ENCODE results near the gene CFDP1. TPM values are rescaled to one million over a fixed set of nuclear protein-coding genes. Genes with fewer than 3 reads are reported as not detected.

The CFDP1 gene
- total and polyA plus RNA-seq, 2 donors (not counting 1 experiment from before 2014, with no cell fraction given), result 47.9 to 80.0 TPM

DNA sequence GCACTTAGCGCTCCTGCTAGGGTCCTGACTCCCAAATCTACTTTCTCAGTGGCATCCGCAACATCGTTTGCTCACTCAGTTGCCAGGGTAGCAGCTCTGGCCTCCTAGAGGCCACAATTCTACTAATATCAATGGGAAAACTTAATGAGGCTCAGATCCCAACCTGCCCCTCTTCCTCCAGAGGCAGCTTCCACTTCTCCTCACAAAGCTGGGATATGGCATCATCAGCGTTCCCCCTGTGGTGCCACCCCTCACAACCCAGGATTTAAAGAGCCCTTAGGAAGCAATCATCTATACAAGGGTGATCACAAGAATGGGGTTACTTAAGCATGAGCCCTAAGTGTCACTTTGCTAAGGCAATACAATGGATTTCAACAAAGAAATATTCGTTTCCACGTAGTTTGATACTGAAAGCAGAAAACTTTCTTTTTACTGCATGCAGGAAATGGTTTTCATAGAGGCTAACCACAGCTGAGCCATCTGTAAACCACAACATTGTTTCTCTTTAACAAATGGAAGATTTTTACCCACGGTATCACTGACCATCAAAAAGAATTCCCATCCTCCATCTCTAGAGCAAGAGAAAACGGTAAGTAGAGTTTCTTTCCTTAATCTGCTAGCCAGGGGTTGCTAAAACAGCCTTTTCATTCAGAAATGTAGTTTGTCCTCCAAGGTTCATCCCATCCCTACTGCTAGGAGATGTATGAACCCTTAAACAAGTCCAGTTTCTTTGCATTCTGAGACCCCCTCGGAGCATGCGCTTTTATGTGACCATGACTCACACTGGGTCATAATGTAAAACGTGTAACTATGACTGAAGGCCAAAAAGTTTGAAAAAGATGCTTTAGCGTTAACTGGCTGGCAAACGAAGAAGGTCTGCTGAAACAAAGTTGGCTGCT, 113.5 kb downstream of the CFDP1 start:
- TF ChIP-seq, protein P1, sequence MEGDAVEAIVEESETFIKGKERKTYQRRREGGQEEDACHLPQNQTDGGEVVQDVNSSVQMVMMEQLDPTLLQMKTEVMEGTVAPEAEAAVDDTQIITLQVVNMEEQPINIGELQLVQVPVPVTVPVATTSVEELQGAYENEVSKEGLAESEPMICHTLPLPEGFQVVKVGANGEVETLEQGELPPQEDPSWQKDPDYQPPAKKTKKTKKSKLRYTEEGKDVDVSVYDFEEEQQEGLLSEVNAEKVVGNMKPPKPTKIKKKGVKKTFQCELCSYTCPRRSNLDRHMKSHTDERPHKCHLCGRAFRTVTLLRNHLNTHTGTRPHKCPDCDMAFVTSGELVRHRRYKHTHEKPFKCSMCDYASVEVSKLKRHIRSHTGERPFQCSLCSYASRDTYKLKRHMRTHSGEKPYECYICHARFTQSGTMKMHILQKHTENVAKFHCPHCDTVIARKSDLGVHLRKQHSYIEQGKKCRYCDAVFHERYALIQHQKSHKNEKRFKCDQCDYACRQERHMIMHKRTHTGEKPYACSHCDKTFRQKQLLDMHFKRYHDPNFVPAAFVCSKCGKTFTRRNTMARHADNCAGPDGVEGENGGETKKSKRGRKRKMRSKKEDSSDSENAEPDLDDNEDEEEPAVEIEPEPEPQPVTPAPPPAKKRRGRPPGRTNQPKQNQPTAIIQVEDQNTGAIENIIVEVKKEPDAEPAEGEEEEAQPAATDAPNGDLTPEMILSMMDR (conservative IDR thresholded peaks at IDR 0.05 in 1 of 2, IDR thresholded peaks at IDR 0.05 in 1 of 2; ENCODE audit: low read depth in 1 of 2, low read length in 2 of 2), result no peak
- no peak for TF ChIP-seq EZH2 (IDR thresholded peaks at IDR 0.05; ENCODE audit: low read length, missing control alignments)
- Histone ChIP-seq H2AFZ (ENCODE audit: low read length) (peak overlapping the region; percentile 64), H3K4me1 (ENCODE audit: control insufficient read depth, extremely low read depth, insufficient read depth, low read length) (peaks cover 25% of the 10 kb centered on the region), H3K36me3 (ENCODE audit: control insufficient read depth, insufficient read depth, low read length) (no peaks in the 10 kb centered on the region), H3K27ac (ENCODE audit: insufficient read depth, low read length) (peak overlapping the region; percentile 91), H4K20me1 (ENCODE audit: control insufficient read depth, extremely low read depth, insufficient read depth, low read length) (no peaks in the 10 kb centered on the region), H3K9me3 (ENCODE audit: control insufficient read depth, insufficient read depth, low read depth, low read length) (no peaks in the 10 kb centered on the region), H3K9ac (ENCODE audit: insufficient read depth, low read length) (peak overlapping the region; percentile 43), H3K4me3 (replicated peaks in 1 of 4; ENCODE audit: control extremely low read depth in 1 of 4, insufficient read depth in 1 of 4, low read depth in 3 of 4, low read length in 4 of 4) (peak overlapping the region in 3 of 4 experiments; percentile 22 to 40 (median 39)), H3K27me3 (ENCODE audit: control insufficient read depth, insufficient read depth, low read length) (no peaks in the 10 kb centered on the region), H3K79me2 (ENCODE audit: control insufficient read depth, insufficient read depth, low read length) (no peaks in the 10 kb centered on the region), H3K4me2 (ENCODE audit: extremely low read depth, insufficient read depth, low read length) (peak overlapping the region; percentile 92)
- peak; percentile 82 to 95 for DNase-seq (ENCODE audit: low read depth in 2 of 2)

DNA sequence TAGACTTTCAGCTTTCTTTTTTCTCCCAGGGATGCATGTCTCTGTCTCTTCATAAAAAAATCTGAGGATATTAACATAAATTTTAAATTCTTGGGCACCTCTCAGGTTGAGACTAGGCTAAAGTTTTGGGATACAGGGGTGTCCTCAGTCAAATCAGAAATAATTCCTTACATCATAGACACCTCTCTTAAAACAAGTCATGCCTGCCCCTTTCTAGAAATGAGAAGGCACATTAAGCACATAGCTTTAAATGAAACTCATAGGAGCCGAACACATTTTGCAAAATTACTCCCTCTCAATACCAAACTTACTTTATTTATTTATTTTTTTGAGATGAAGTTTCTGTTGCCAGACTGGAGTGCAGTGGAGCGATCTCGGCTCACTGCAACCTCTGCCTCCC, 114.6 kb downstream of the CFDP1 start:
- no peak overlapping the region for H3K4me3 ChIP-seq (replicated peaks in 1 of 4; ENCODE audit: control extremely low read depth in 1 of 4, insufficient read depth in 1 of 4, low read depth in 3 of 4, low read length in 4 of 4)
- H3K27ac ChIP-seq (ENCODE audit: insufficient read depth, low read length), result no peak overlapping the region
- no peaks in the 10 kb centered on the region for H4K20me1 ChIP-seq (ENCODE audit: control insufficient read depth, extremely low read depth, insufficient read depth, low read length)
- no peaks in the 10 kb centered on the region for H3K79me2 ChIP-seq (ENCODE audit: control insufficient read depth, insufficient read depth, low read length)
- TF ChIP-seq EZH2 (IDR thresholded peaks at IDR 0.05; ENCODE audit: low read length, missing control alignments), result no peak
- TF ChIP-seq, protein P1 (conservative IDR thresholded peaks at IDR 0.05 in 1 of 2, IDR thresholded peaks at IDR 0.05 in 1 of 2; ENCODE audit: low read depth in 1 of 2, low read length in 2 of 2), result no peak
- no peaks in the 10 kb centered on the region for H3K9me3 ChIP-seq (ENCODE audit: control insufficient read depth, insufficient read depth, low read depth, low read length)
- H3K4me1 ChIP-seq (ENCODE audit: control insufficient read depth, extremely low read depth, insufficient read depth, low read length), result peaks cover 25% of the 10 kb centered on the region
- no peaks in the 10 kb centered on the region for H3K27me3 ChIP-seq (ENCODE audit: control insufficient read depth, insufficient read depth, low read length)
- H3K9ac ChIP-seq (ENCODE audit: insufficient read depth, low read length), result no peak overlapping the region
- no peak overlapping the region for H3K4me2 ChIP-seq (ENCODE audit: extremely low read depth, insufficient read depth, low read length)
- DNase-seq (ENCODE audit: low read depth in 2 of 2), result no peak
- no peak overlapping the region for H2AFZ ChIP-seq (ENCODE audit: low read length)
- no peaks in the 10 kb centered on the region for H3K36me3 ChIP-seq (ENCODE audit: control insufficient read depth, insufficient read depth, low read length)

DNA sequence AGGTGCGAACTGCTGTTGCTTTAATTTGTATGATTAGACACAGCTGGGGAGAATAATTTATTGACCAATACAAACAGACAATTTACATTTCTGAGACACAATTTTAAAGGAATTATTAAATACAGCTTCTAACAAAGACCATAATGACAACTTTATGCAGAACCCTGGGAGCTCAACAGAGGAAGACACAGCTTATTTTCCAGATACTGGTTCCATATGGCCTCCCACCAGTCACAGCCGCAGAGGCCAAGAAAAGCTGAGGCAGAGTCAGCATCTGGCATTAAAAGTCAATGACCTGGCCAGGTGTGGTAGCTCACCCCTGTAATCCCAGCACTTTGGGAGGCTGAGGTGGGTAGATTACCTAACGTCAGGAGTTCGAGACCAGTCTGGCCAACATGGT, 115.8 kb downstream of the CFDP1 start:
- no peaks in the 10 kb centered on the region for H3K79me2 ChIP-seq (ENCODE audit: control insufficient read depth, insufficient read depth, low read length)
- no peak overlapping the region for H3K9ac ChIP-seq (ENCODE audit: insufficient read depth, low read length)
- no peaks in the 10 kb centered on the region for H3K36me3 ChIP-seq (ENCODE audit: control insufficient read depth, insufficient read depth, low read length)
- no peak overlapping the region for H2AFZ ChIP-seq (ENCODE audit: low read length)
- TF ChIP-seq EZH2 (IDR thresholded peaks at IDR 0.05; ENCODE audit: low read length, missing control alignments), result no peak
- TF ChIP-seq, protein P1 (conservative IDR thresholded peaks at IDR 0.05 in 1 of 2, IDR thresholded peaks at IDR 0.05 in 1 of 2; ENCODE audit: low read depth in 1 of 2, low read length in 2 of 2), result no peak
- H3K4me2 ChIP-seq (ENCODE audit: extremely low read depth, insufficient read depth, low read length), result no peak overlapping the region
- H3K4me3 ChIP-seq (replicated peaks in 1 of 4; ENCODE audit: control extremely low read depth in 1 of 4, insufficient read depth in 1 of 4, low read depth in 3 of 4, low read length in 4 of 4), result no peak overlapping the region
- H4K20me1 ChIP-seq (ENCODE audit: control insufficient read depth, extremely low read depth, insufficient read depth, low read length), result no peaks in the 10 kb centered on the region
- H3K27ac ChIP-seq (ENCODE audit: insufficient read depth, low read length), result no peak overlapping the region
- peaks cover 22% of the 10 kb centered on the region for H3K4me1 ChIP-seq (ENCODE audit: control insufficient read depth, extremely low read depth, insufficient read depth, low read length)
- H3K27me3 ChIP-seq (ENCODE audit: control insufficient read depth, insufficient read depth, low read length), result no peaks in the 10 kb centered on the region
- no peaks in the 10 kb centered on the region for H3K9me3 ChIP-seq (ENCODE audit: control insufficient read depth, insufficient read depth, low read depth, low read length)
- no peak for DNase-seq (ENCODE audit: low read depth in 2 of 2)

All from fibroblast of lung (primary cell).